Spleen (tissue), 11 donors: ENCODE results near the gene SLC7A4. TPM values are rescaled to one million over a fixed set of nuclear protein-coding genes. Genes with fewer than 3 reads are reported as not detected.

Experiments
- DNase-seq: peaks from one replicate; pipeline ENCODE4 v3.0.0-alpha.2; 2020
- H3K27ac ChIP-seq, 8 donors: fragments of 200-600 bp; sonication (generic) in 7 of 8; 1 replicate in 4 of 8; 2 replicates in 4 of 8; pipeline versions ENCODE4 v1.5.0 to v1.8.0; 2016 to 2021; ENCODE audit warnings: inconsistent platforms in 4 of 8, mild to moderate bottlenecking in 4 of 8, moderate library complexity in 1 of 8
- H3K27me3 ChIP-seq, 7 donors: fragments of 200-600 bp; sonication (generic) in 6 of 7; replicated peaks in 1 of 7; 1 replicate in 4 of 7; 2 replicates in 3 of 7; pipeline versions ENCODE4 v1.5.0 to v1.8.0; 2016 to 2021; ENCODE audit warnings: inconsistent platforms in 3 of 7, mild to moderate bottlenecking in 1 of 7
- H3K36me3 ChIP-seq, 6 donors: fragments of 200-600 bp; sonication (generic) in 5 of 6; 1 replicate in 4 of 6; 2 replicates in 2 of 6; pipeline versions ENCODE4 v1.5.0 to v1.8.0; 2016 to 2021; ENCODE audit warnings: inconsistent platforms in 2 of 6
- H3K4me1 ChIP-seq, 6 donors: fragments of 200-600 bp; sonication (generic) in 5 of 6; 1 replicate in 3 of 6; 2 replicates in 3 of 6; pipeline versions ENCODE4 v1.5.0 to v1.8.0; 2016 to 2021; ENCODE audit warnings: inconsistent platforms in 3 of 6
- H3K4me3 ChIP-seq, 8 donors: fragments of 200-600 bp; sonication (generic) in 7 of 8; 1 replicate in 4 of 8; 2 replicates in 4 of 8; pipeline versions ENCODE4 v1.5.0 to v1.8.0; 2016 to 2021; ENCODE audit warnings: inconsistent platforms in 4 of 8, mild to moderate bottlenecking in 4 of 8, moderate library complexity in 2 of 8
- H3K9me3 ChIP-seq, 8 donors: fragments of 200-600 bp; sonication (generic) in 7 of 8; 1 replicate in 4 of 8; 2 replicates in 4 of 8; pipeline versions ENCODE4 v1.5.0 to v1.8.0; 2016 to 2021; ENCODE audit warnings: inconsistent platforms in 4 of 8
- CTCF ChIP-seq, 11 experiments: fragments of 200-600 bp in 7 of 11; fragments of 450-650 bp in 4 of 11; sonication (generic) in 4 of 11; IDR thresholded peaks in 8 of 11; conservative IDR thresholded peaks in 3 of 11; 1 replicate in 7 of 11; 2 replicates in 4 of 11; pipeline versions ENCODE4 v1.4.0 to v1.8.0; 2016 to 2021; ENCODE audit warnings: antibody characterized with exemption in 11 of 11, inconsistent platforms in 4 of 11, mild to moderate bottlenecking in 1 of 11
- POLR2A ChIP-seq, 3 donors: fragments of 450-650 bp; IDR thresholded peaks; one replicate each; pipeline ENCODE4 v1.5.1; 2017; ENCODE audit warnings: antibody characterized with exemption in 3 of 3, mild to moderate bottlenecking in 1 of 3
- POLR2AphosphoS5 ChIP-seq, 3 donors: sonication (generic); formaldehyde crosslinking; IDR thresholded peaks; one replicate each; pipeline ENCODE4 v1.5.1; 2017; ENCODE audit warnings: antibody characterized with exemption in 3 of 3
- WGBS, 5 donors: extraction: QIAGEN DNeasy Blood & Tissue Kit in 3 of 5; methylation state at CpG; one replicate each; pipeline versions ENCODE4 v1.1.5 to v1.1.7; 2013 to 2018; 5-methylcytosine and 5-hydroxymethylcytosine counted together
- intact Hi-C: fragments of 100-400 bp; cut with DNase I; formaldehyde crosslinking; loops from one replicate; pipeline ENCODE4 v1.15.0; 2023; ENCODE audit warnings: low total_unique reads
- polyA plus RNA-seq, 3 donors: library from polyadenylated mRNA; stranded (reverse); fragments of 200-250 nt; gene quantifications; one replicate each; pipeline ENCODE4 v1.2.1, GENCODE V29; 2013
- total RNA-seq, 7 donors: library from RNA; depleted of rRNA in 3 of 7; stranded (reverse); fragments of >200 nt in 3 of 7; fragmentation: NEBNext Ultra II Directional in 4 of 7; extraction: Animal tissue kit (Norgen Biotek cat#: 25700) in 4 of 7; gene quantifications; one replicate each; pipeline versions ENCODE4 v1.1.0 to v1.2.1, GENCODE V29; 2016 to 2021
- donor health status: healthy with polysubstance abuse.
- donor health status: DM: no; HTN: no; CAD: no; lungs with moderate emphysema.
- donor health status: DM: no; HTN: no; CAD: no.
- donor health status: Bipolar disorder and iron deficiency.
- donor health status: healthy.
- donor health status: DM: no; HTN: no; CAD: no.
- donor health status: DM: yes; HTN: yes; CAD: no.

Gene SLC7A4
- total and polyA plus RNA-seq, 10 donors: 0.11 to 0.95 (median 0.29) TPM; not detected in 3

GRCh38 chr22:21000207-21000986 lies 32.0 kb downstream of the SLC7A4 start:
- H3K27ac ChIP-seq: peak overlapping the region in 7 of 8 donors; percentile 96 to 100 (median 98)
- TF ChIP-seq POLR2AphosphoS5 (IDR thresholded peaks at IDR 0.05) (peak in 1 of 3 donors; percentile 31), CTCF (IDR thresholded peaks at IDR 0.05 in 8 of 11, conservative IDR thresholded peaks at IDR 0.05 in 3 of 11) (no peak), POLR2A (IDR thresholded peaks at IDR 0.05) (no peak)
- intact Hi-C loops: no loop called here
- H3K4me3 ChIP-seq: peak overlapping the region; percentile 66 to 85 (median 74)
- no peaks in the 10 kb centered on the region for H3K27me3 ChIP-seq
- H3K4me1 ChIP-seq: peaks cover 30 to 55% (median 37%) of the 10 kb centered on the region in 6 donors
- DNase-seq: peak; percentile 79
- no peaks in the 10 kb centered on the region for H3K9me3 ChIP-seq
- WGBS, 5 donors: 61 to 74% (median 70%) methylated on average over 13 to 22 of the region's 22 CpGs
- H3K36me3 ChIP-seq: peaks cover 0 to 54% (median 45%) of the 10 kb centered on the region in 6 donors

- H3K9me3 ChIP-seq: no peaks in the 10 kb centered on the region
- H3K27me3 ChIP-seq: no peaks in the 10 kb centered on the region
- intact Hi-C loops: no loop called here
- H3K4me3 ChIP-seq: peak overlapping the region in 1 of 8 donors; percentile 82
- 92 to 96% (median 95%) methylated on average over 6 to 27 of the region's 27 CpGs for WGBS, 5 donors
- peaks cover 0 to 62% (median 49%) of the 10 kb centered on the region in 6 donors for H3K36me3 ChIP-seq
- peak overlapping the region in 2 of 8 donors; percentile 99 for H3K27ac ChIP-seq
- TF ChIP-seq POLR2A (IDR thresholded peaks at IDR 0.05) (no peak), POLR2AphosphoS5 (IDR thresholded peaks at IDR 0.05) (peak in 2 of 3 donors; percentile 51 to 69)
- peaks cover 30 to 55% (median 37%) of the 10 kb centered on the region in 6 donors for H3K4me1 ChIP-seq
- DNase-seq: peak; percentile 81
Measured at GRCh38 chr22:20999350-21000206, 32.8 kb downstream of the SLC7A4 start.

GRCh38 chr22:20998411-20999336 lies 33.7 kb downstream of the SLC7A4 start:
- peak in 2 of 3 donors; percentile 58 to 68 for TF ChIP-seq POLR2AphosphoS5 (IDR thresholded peaks at IDR 0.05)
- no peak for TF ChIP-seq CTCF (IDR thresholded peaks at IDR 0.05 in 8 of 11, conservative IDR thresholded peaks at IDR 0.05 in 3 of 11)
- no peak for DNase-seq
- no peaks in the 10 kb centered on the region for H3K27me3 ChIP-seq
- 66 to 79% (median 77%) methylated on average over 6 to 7 of the region's 7 CpGs for WGBS, 5 donors
- intact Hi-C loops: no loop called here
- H3K9me3 ChIP-seq: no peaks in the 10 kb centered on the region
- peaks cover 25 to 50% (median 33%) of the 10 kb centered on the region in 6 donors for H3K4me1 ChIP-seq
- H3K4me3 ChIP-seq: no peak overlapping the region
- peaks cover 0 to 71% (median 56%) of the 10 kb centered on the region in 6 donors for H3K36me3 ChIP-seq
- peak overlapping the region in 1 of 8 donors; percentile 99 for H3K27ac ChIP-seq
